SK-N-SH treated with all-trans-retinoic acid at 6 μM for 48 hours (cell line): ENCODE results near the gene CCDC158.

Experiments used
- ARNTL ChIP-seq: fragments of 450-650 bp; formaldehyde crosslinking; IDR thresholded peaks from 2 replicates; pipeline ENCODE4 v1.5.0; 2020; ENCODE audit warnings: low read depth, mild to moderate bottlenecking, moderate library complexity, borderline replicate concordance
- ESRRG ChIP-seq: fragments of 250-450 bp; sonication (Bioruptor Pico); IDR thresholded peaks from 2 replicates; pipeline ENCODE4 v1.6.1; 2021; ENCODE audit warnings: mild to moderate bottlenecking
- PPARA ChIP-seq: fragments of 250-450 bp; sonication (Bioruptor Pico); IDR thresholded peaks from 2 replicates; pipeline ENCODE4 v1.5.0; 2020; ENCODE audit warnings: mild to moderate bottlenecking, borderline replicate concordance
- ZC3H10 ChIP-seq: fragments of 250-450 bp; sonication (Bioruptor Pico); IDR thresholded peaks from 2 replicates; pipeline ENCODE4 v1.5.1; 2021; ENCODE audit warnings: mild to moderate bottlenecking, moderate library complexity
- TF ChIP-seq, protein P1 (sequence below): fragments of 250-450 bp; sonication (Bioruptor Pico); IDR thresholded peaks from 2 replicates; pipeline ENCODE4 v1.5.1; 2021; ENCODE audit warnings: mild to moderate bottlenecking, moderate library complexity

DNA sequence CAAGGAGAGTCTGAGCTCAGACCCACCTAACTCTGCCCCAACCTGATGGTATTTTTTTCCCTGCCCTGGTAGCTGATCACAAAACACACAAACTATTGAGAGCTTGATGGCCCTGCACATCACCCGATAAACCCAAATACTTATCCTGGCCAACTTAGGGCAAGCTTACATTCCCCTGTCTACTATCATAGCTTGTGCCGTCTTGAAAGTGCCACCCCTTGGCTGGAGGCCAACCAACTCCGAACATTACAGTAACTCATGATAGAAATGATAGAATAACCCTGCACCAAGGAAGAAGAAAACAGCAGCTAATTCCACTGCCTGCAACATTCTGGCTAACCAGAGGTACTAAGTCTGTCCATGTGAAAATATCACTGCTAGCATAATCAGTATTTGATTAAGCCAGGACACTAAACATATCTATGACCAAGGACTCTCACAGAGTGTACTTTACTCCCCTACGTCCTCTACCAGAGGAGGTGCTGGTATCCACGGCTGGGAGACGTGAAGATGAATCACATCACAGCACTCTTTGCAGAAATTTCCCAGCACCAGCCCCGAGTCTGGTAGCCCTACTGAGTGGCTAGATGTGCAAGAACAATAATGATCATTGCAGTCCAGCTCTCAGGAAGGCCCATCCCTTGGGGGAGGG lies 105.5 kb downstream of the CCDC158 start:
- no peak for TF ChIP-seq ESRRG (CRISPR knock-in tag)
- TF ChIP-seq, protein P1, sequence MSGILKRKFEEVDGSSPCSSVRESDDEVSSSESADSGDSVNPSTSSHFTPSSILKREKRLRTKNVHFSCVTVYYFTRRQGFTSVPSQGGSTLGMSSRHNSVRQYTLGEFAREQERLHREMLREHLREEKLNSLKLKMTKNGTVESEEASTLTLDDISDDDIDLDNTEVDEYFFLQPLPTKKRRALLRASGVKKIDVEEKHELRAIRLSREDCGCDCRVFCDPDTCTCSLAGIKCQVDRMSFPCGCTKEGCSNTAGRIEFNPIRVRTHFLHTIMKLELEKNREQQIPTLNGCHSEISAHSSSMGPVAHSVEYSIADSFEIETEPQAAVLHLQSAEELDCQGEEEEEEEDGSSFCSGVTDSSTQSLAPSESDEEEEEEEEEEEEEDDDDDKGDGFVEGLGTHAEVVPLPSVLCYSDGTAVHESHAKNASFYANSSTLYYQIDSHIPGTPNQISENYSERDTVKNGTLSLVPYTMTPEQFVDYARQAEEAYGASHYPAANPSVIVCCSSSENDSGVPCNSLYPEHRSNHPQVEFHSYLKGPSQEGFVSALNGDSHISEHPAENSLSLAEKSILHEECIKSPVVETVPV (CRISPR knock-in tag): no peak
- TF ChIP-seq PPARA (CRISPR knock-in tag): no peak
- TF ChIP-seq ARNTL (CRISPR knock-in tag): no peak
- TF ChIP-seq ZC3H10 (CRISPR knock-in tag): no peak
